IPS DF 4.7 (cell line): Measurements from ENCODE around the gene ZNF71.

Experiments
- DNase-seq: peaks from one replicate; pipeline ENCODE4 v3.0.0-alpha.2; 2013; ENCODE audit warnings: low spot score; ENCODE audit errors: extremely low read depth

ZNF71 gene

GRCh38 chr19:56594783-56595547 is at the start of gene ZNF71:
Gene ZNF71, plus strand, starts transcription at chr19:56595302. Its CDS starts 6,257 bp downstream, at chr19:56601559.
- DNase-seq = peak; percentile 38

DNA sequence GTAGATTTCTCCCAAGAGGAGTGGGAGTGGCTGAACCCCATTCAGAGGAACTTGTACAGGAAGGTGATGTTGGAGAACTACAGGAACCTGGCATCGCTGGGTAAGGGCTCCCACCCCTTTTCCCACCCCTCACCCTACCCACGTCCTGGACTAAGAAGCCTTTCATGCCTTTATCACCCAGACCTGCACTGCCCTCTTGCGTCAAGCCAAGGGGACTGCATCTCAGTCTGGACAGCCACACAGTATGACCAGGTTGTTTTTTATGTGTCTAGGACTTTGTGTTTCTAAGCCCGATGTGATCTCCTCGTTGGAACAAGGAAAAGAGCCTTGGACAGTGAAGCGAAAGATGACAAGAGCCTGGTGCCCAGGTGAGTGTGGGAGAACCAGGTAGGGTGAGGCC is 47.6 kb upstream of the ZNF71 start:
- DNase-seq = no peak

- DNase-seq = no peak
These were observed 40.7 kb upstream of the ZNF71 start for GRCh38 chr19:56554272-56554869.

- DNase-seq = no peak
These were observed 32.3 kb upstream of the ZNF71 start for GRCh38 chr19:56562766-56563165.

- no peak for DNase-seq
These were observed 28.2 kb upstream of the ZNF71 start for GRCh38 chr19:56566904-56567273.

DNA sequence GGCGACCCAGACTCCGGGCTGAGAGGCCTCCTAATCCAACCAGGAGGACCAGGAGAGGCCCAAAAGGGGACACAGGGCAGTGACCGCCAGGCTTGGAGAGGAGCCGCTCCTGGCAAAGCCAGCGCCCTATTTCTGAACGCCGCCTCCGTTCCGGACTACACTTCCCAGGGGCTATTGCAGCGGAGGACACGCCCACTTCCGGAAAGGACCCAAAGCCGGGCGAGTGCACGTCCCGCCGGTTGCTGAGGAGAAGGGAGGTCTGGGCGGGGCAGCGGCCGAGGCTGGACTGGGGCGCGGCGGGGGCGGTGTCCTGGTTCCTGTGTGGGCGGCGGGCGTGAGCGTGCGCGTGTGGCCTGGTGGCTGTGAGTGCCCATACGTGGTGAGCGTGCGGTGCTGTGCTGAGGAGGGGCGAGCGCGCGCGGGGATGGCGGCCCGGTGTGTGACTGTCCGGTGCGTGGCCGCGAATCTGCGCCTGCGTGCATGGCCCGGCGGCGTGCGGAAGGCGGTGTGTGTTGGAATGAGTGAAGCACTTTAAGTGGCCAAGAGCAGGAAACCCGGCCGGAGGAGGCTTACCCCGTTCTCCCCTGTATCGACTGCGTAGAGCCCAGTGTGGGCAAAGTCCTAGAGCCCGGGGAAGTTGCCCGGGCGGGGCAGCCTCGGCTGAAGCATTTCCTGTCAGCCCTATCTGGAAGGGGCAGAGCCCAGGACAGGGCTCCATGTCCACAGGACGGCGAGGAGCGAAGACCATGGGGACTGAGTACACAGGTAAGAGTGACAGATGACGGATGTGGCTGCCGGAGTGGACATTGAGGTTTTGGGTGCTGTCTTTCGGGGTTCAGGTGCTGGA is 27.6 kb upstream of the ZNF71 start, which contains the start of gene ZNF470:
Gene ZNF470, plus strand, starts transcription at position 195 of the 847 bp plus-strand sequence. CDS start 2,844 bp downstream, outside the sequence.
- peak; percentile 46 for DNase-seq

DNA sequence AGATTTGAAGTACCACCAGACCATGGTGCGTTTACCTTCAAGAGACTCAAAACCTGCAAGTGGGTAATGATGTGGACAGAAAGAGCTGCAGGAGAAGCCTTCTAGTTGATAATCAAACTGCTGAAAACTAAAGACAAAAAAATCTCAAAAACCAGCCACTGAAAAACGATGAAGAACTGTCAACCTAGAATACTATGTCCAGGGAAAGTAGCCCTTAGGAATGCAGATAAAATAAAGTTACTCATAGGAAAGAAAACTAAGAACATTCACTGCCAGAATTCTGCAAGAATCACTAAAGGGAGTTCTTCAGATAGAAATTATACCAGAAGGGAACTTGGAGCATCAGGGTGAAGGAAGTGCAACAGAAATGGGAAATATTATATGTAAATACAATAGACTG is 22.5 kb upstream of the ZNF71 start:
- no peak for DNase-seq

DNA sequence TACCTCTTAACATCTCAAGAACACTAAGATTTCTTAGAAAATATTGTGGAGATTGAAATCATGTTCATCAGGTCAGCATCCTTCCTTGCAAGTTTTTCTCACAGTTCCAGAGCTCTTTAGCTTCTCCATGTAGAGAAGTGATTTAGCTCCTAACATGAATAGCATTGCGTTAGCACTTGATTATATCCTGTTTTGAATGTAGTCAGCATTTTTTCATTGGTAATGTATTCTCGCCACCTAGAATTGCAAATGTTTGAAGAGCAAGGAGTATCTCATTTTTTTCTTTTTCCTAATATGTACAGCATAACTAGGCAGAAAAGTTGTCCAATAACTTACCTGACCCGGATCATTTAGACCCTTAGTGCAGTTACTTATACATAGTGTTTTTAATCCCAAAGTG is 21.2 kb upstream of the ZNF71 start:
- no peak for DNase-seq

- DNase-seq = no peak
These were observed 17.1 kb upstream of the ZNF71 start for GRCh38 chr19:56577719-56578602.

- no peak for DNase-seq
These were observed 688 bp upstream of the ZNF71 start for GRCh38 chr19:56594446-56594782.

GRCh38 chr19:56595548-56595899 is 422 bp downstream of the ZNF71 start:
- no peak for DNase-seq

DNA sequence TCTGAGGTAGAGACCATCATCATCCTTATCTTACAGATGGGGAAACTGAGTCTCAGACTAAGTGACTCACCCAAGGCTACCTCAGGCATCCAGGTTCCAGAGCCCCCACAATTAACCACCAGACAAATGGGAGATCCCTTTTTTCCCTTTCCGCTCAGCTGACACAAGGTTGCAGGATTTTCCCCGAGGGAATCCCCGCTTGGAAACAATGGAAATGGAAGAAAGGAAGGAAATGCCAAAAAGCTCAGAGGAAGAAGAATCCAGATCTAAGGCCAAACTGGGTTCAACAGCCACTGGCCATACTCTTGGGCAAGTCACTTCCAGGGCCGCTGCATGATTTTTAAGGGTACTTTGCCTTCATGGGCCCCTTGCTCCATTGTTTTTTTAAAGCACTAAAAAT is 1.6 kb downstream of the ZNF71 start:
- DNase-seq = no peak

DNA sequence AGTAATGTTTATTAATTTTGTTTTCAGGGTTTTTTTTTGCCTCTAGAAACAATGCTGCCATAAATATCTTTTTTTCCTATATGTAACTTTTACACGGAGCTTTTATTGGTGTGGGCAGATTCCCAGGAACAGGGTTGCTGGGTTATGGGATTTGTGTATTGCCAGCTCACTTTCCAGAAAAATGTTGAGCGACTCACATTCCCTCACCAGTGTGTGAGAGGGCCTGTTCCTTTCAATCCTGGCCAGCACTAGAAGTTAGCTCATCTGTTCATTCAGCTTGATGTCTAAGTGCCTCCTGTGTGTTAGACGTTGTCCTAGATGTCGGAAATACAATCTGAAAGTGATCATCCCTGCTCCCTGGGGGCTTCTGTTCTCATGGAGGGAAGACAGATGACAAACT is 2.6 kb downstream of the ZNF71 start:
- DNase-seq = no peak

DNA sequence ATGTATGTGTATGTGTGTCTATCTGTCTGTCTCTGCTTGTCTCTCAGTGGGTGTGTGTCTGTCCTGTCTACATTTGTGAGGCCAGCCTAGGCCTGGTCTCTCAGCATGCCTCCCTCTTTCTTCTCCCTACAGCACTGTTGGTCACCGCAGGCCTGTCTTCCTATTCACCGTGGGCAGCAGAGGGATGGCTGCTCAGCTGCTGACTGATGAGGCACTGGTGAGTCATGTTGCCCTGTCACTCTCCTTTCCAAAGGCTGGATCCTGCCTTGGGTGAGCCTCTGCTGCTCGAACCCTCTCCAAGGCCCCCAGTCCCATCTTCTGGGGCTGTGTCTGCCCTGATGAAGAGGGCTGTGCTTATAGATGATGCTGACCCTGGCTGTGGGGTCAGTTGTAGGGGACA is 6.3 kb downstream of the ZNF71 start:
- no peak for DNase-seq

- no peak for DNase-seq
These were observed 8.7 kb downstream of the ZNF71 start for GRCh38 chr19:56603829-56604228.

DNA sequence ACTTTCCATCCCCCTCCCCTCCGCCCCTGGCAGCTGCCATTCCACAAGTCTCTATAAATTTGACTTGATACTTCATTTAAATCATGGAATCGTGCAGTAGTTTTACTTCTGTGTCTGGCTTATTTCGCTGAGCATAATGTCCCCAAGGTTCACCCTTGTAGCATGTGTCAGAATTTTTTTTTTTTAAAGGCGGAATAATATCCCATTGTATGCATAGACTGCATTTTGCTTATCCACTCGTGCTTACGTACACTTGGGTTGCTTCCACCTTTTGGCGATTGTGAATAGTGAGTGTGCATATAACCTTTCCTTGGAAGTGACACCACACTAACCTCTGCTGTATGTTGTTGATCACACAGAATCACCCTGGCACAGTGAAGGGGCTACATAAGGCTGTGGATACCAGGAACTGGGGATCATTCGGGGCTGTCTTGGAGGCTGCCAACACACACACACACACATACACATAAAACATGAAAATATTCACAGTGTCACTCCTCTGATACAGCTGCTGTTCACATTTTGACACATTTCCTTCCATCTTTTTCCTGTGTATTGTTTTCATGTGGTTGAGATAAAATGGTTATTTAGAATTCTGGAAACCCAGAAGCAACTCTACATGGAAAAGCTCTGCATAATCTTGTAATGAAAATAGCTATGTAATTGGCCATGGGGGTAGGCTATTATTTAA is 13.3 kb downstream of the ZNF71 start:
- DNase-seq = no peak

DNA sequence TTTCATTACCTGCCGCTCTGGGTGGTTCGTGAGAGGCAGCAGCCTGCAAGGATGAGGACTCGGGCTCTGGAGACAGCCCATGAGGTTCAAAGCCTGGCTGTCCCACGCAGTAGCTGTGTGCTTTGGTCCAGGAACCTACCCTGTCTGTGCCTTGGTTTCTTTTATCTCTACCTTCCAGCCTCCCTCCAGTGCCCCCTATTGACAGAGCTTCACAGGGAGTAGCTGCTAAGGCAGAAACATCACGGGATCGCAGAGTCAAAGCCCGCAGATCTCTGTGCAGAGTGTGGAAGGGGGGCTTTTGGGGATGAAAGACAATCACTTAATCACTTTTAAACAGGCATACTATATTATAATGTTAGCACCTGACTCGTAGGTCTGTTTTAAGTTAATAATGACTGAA is 16.2 kb downstream of the ZNF71 start:
- no peak for DNase-seq

DNA sequence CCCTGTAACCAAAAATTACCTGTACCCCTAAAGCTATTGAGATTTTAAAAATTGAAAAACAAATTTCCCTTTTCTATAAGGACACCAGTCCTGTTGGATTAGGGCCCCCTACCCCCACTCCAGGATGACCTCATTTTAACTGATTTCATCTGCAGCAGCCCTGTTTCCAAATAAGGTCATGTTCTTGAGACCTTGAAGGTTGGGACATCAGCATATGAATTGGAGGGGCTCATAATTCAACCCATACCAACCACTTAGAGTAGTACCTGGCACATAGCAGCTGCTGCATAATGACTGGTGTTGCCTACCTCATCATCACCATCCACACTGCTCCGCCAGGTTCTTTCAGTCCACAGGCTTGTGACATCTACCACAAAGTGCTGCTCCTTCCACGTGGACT is 17.6 kb downstream of the ZNF71 start:
- DNase-seq = no peak

DNA sequence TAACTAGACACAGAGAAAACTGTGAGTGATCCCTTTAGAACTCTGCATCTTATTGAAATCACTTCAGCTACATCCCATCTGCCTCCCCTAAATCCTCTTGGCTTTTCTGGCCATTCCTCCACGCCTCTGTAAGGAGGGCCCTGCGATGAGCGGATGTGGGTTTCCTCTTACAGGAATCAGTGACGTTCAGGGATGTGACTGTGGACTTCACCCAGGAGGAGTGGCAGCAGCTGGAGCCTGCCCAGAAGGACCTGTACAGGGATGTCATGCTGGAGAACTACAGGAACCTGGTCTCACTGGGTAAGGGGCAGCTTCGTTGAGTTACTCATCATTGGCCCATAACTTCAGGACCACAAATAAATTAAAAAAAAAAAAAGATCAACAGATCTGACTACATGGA is 18.5 kb downstream of the ZNF71 start:
- DNase-seq = no peak

GRCh38 chr19:56617531-56617930 is 22.4 kb downstream of the ZNF71 start:
- no peak for DNase-seq

DNA sequence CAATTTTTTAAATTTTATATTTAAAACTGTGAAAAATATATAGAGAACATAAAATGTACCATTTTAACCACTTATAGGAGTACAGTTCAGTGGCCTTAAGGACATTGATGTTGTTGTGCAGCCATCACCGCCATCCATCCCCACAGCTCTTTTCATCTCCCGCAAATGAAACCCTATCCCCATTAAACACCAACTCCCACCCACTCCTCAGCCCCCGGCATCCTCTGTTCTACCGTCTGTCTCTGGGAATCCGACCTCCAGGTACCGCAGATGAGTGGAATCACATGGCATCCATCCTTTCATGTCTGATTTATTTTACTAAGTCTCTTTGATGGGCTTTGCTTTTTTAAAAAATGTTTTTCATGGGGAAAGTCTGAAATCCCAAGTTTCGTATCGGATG is 24.0 kb downstream of the ZNF71 start:
- no peak for DNase-seq
